H1 (cell line): ENCODE data around the gene LMOD2. TPM values are rescaled to one million over a fixed set of nuclear protein-coding genes. Genes with fewer than 3 reads are reported as not detected.

Source experiments
- CTCF ChIA-PET: fragments of 300-600 bp; sonication (Branson Sonifier 250); formaldehyde crosslinking; loops from one replicate; lab custom pipeline; 2021; ENCODE audit not compliant: partially characterized antibody; lab: Charles Lee
- POLR2A ChIA-PET: fragments of 300-600 bp; sonication (Branson Sonifier 250); formaldehyde crosslinking; loops from one replicate; lab custom pipeline; 2021; ENCODE audit warnings: inconsistent platforms; ENCODE audit not compliant: partially characterized antibody; lab: Charles Lee
- DNase-seq, 2 experiments: peaks; one replicate each; pipeline versions ENCODE4 v3.0.0 to v3.0.0-alpha.2; 2010 to 2022; ENCODE audit warnings: low spot score in 2 of 2, low read depth in 1 of 2, mixed read lengths in 1 of 2
- FAIRE-seq: peaks from 2 replicates; lab custom pipeline; 2011; peaks lifted over from hg19 to GRCh38; lab: Jason Lieb, UNC
- H2AFZ ChIP-seq: 2 replicates; pipeline ENCODE4 v1.8.1; 2012; ENCODE audit warnings: low read length, inconsistent platforms
- H2AK5ac ChIP-seq: 2 replicates; pipeline ENCODE4 v1.6.1; 2013; ENCODE audit warnings: low read depth, low read length
- H2BK120ac ChIP-seq: replicated peaks from 2 replicates; pipeline ENCODE3; 2013; ENCODE audit warnings: low read depth, low read length, inconsistent platforms
- H2BK12ac ChIP-seq: 2 replicates; pipeline ENCODE4 v1.6.1; 2013; ENCODE audit warnings: low read depth, low read length
- H2BK15ac ChIP-seq: 2 replicates; pipeline ENCODE4 v1.6.1; 2013; ENCODE audit warnings: low read length
- H2BK20ac ChIP-seq: 2 replicates; pipeline ENCODE4 v1.6.1; 2013; ENCODE audit warnings: low read length
- H2BK5ac ChIP-seq: 2 replicates; pipeline ENCODE4 v1.6.1; 2013; ENCODE audit warnings: low read depth, low read length
- H3K14ac ChIP-seq: 2 replicates; pipeline ENCODE4 v1.6.1; 2013; ENCODE audit warnings: inconsistent platforms; ENCODE audit not compliant: insufficient read length
- H3K18ac ChIP-seq: 2 replicates; pipeline ENCODE4 v1.6.1; 2013; ENCODE audit warnings: low read length; ENCODE audit errors: extremely low read depth
- H3K23ac ChIP-seq: 2 replicates; pipeline ENCODE4 v1.6.1; 2013; ENCODE audit warnings: inconsistent platforms; ENCODE audit not compliant: insufficient read length
- H3K23me2 ChIP-seq: 2 replicates; pipeline ENCODE4 v1.6.1; 2013; ENCODE audit warnings: low read depth, low read length
- H3K27ac ChIP-seq: 2 replicates; pipeline ENCODE4 v1.6.1; 2011; ENCODE audit warnings: low read depth, low read length, inconsistent platforms
- H3K27me3 ChIP-seq, 4 experiments: replicated peaks in 1 of 4; 1 replicate in 1 of 4; 2 replicates in 3 of 4; pipeline versions ENCODE4 v1.6.1 to v1.8.1; 2011 to 2013; ENCODE audit warnings: low read length in 3 of 4, mild to moderate bottlenecking in 3 of 4, inconsistent platforms in 2 of 4, mixed read lengths in 2 of 4, moderate library complexity in 1 of 4; ENCODE audit not compliant: control insufficient read depth in 3 of 4, insufficient read depth in 3 of 4; ENCODE audit errors: extremely low read depth in 1 of 4
- H3K36me3 ChIP-seq, 4 experiments: 2 replicates each; pipeline versions ENCODE4 v1.6.1 to v1.8.1; 2011 to 2013; ENCODE audit warnings: mild to moderate bottlenecking in 4 of 4, low read length in 3 of 4, moderate library complexity in 2 of 4, control low read depth in 1 of 4, inconsistent platforms in 1 of 4; ENCODE audit not compliant: insufficient read depth in 4 of 4, control insufficient read depth in 2 of 4
- H3K4ac ChIP-seq: replicated peaks from 2 replicates; pipeline ENCODE3; 2013; ENCODE audit warnings: low read length, low read depth, mixed read lengths, inconsistent platforms; ENCODE audit not compliant: insufficient read length
- H3K4me1 ChIP-seq, 4 experiments: replicated peaks in 1 of 4; 1 replicate in 1 of 4; 2 replicates in 3 of 4; pipeline versions ENCODE4 v1.6.1 to v1.8.1; 2011 to 2013; ENCODE audit warnings: low read length in 3 of 4, inconsistent platforms in 2 of 4, mixed read lengths in 1 of 4; ENCODE audit not compliant: insufficient read depth in 4 of 4, control insufficient read depth in 3 of 4
- H3K4me2 ChIP-seq, 2 experiments: 2 replicates each; pipeline versions ENCODE4 v1.6.1 to v1.8.1; 2011 to 2013; ENCODE audit warnings: low read depth in 2 of 2, low read length in 2 of 2, control low read depth in 1 of 2, inconsistent platforms in 1 of 2, mild to moderate bottlenecking in 1 of 2; ENCODE audit not compliant: insufficient read depth in 1 of 2
- H3K4me3 ChIP-seq, 4 experiments: fragments of 200-600, 300-600 bp in 1 of 4; sonication (generic), shearing (Covaris generic), sonication (Bioruptor Twin) in 1 of 4; 2 replicates each; pipeline versions ENCODE4 v1.5.1 to v1.8.1; 2011 to 2016; ENCODE audit warnings: low read length in 4 of 4, low read depth in 3 of 4, control low read depth in 2 of 4, inconsistent platforms in 2 of 4, mild to moderate bottlenecking in 2 of 4, mixed read lengths in 1 of 4, moderate library complexity in 1 of 4; ENCODE audit not compliant: insufficient read depth in 2 of 4; ENCODE audit errors: extremely low read depth in 1 of 4
- H3K56ac ChIP-seq: replicated peaks from 2 replicates; pipeline ENCODE3; 2013; ENCODE audit warnings: low read depth, mild to moderate bottlenecking, mixed read lengths, low read length, inconsistent platforms; ENCODE audit not compliant: insufficient read length
- H3K79me1 ChIP-seq: 2 replicates; pipeline ENCODE4 v1.6.1; 2013; ENCODE audit warnings: low read depth, low read length, control low read depth
- H3K79me2 ChIP-seq, 2 experiments: 2 replicates each; pipeline versions ENCODE4 v1.6.1 to v1.8.1; 2012 to 2013; ENCODE audit warnings: low read length in 2 of 2, mild to moderate bottlenecking in 2 of 2, inconsistent platforms in 1 of 2; ENCODE audit not compliant: insufficient read depth in 2 of 2, control insufficient read depth in 1 of 2
- H3K9ac ChIP-seq, 4 experiments: replicated peaks in 1 of 4; 1 replicate in 1 of 4; 2 replicates in 3 of 4; pipeline versions ENCODE4 v1.6.1 to v1.8.1; 2011 to 2013; ENCODE audit warnings: low read depth in 3 of 4, low read length in 3 of 4, control low read depth in 2 of 4, mild to moderate bottlenecking in 2 of 4, moderate library complexity in 2 of 4, inconsistent platforms in 1 of 4; ENCODE audit errors: extremely low read depth in 1 of 4
- H3K9me3 ChIP-seq, 2 experiments: 2 replicates each; pipeline versions ENCODE4 v1.6.1 to v1.8.1; 2012 to 2013; ENCODE audit warnings: mild to moderate bottlenecking in 2 of 2, moderate library complexity in 2 of 2, control low read depth in 1 of 2, inconsistent platforms in 1 of 2, low read depth in 1 of 2, low read length in 1 of 2, mixed read lengths in 1 of 2; ENCODE audit not compliant: insufficient read depth in 2 of 2
- H4K20me1 ChIP-seq, 2 experiments: replicated peaks in 1 of 2; 2 replicates each; pipeline versions ENCODE3 to v1.8.1; 2011 to 2013; ENCODE audit warnings: inconsistent platforms in 2 of 2, low read length in 2 of 2, mild to moderate bottlenecking in 1 of 2; ENCODE audit not compliant: insufficient read depth in 2 of 2, control insufficient read depth in 1 of 2
- H4K5ac ChIP-seq: 2 replicates; pipeline ENCODE4 v1.6.1; 2013; ENCODE audit warnings: low read length, low read depth, mixed read lengths, inconsistent platforms; ENCODE audit not compliant: insufficient read length
- H4K8ac ChIP-seq: 2 replicates; pipeline ENCODE4 v1.8.0; 2013; ENCODE audit warnings: mild to moderate bottlenecking, moderate library complexity, low read length, inconsistent platforms; ENCODE audit not compliant: insufficient read depth; ENCODE audit errors: extremely low read depth
- H4K91ac ChIP-seq: replicated peaks from 2 replicates; pipeline ENCODE3; 2013; ENCODE audit warnings: low read length, mixed read lengths, inconsistent platforms; ENCODE audit not compliant: insufficient read length
- ASH2L ChIP-seq: fragments of 200-600, 300-600 bp; sonication (generic); IDR thresholded peaks from one replicate; pipeline ENCODE4 v1.7.1; 2017; ENCODE audit warnings: low read length
- BCL11A ChIP-seq, 2 experiments: IDR thresholded peaks; one replicate each; pipeline ENCODE4 v1.6.1; 2011; ENCODE audit warnings: low read depth in 2 of 2, low read length in 2 of 2, mild to moderate bottlenecking in 2 of 2
- CBX5 ChIP-seq: fragments of 300-800, 300-1000 bp; sonication (generic); IDR thresholded peaks from 2 replicates; pipeline ENCODE4 v1.7.1; 2016; ENCODE audit warnings: antibody characterized with exemption, low read length, low read depth
- CBX8 ChIP-seq: fragments of 300-800, 300-1000 bp; sonication (generic); IDR thresholded peaks from 2 replicates; pipeline ENCODE4 v1.7.1; 2016; ENCODE audit warnings: low read depth, low read length, borderline replicate concordance
- EP300 ChIP-seq, 2 experiments: IDR thresholded peaks; 1 replicate in 1 of 2; 2 replicates in 1 of 2; pipeline ENCODE4 v1.6.1; 2011 to 2012; ENCODE audit warnings: low read depth in 2 of 2, low read length in 2 of 2, mild to moderate bottlenecking in 2 of 2, borderline replicate concordance in 1 of 2, inconsistent platforms in 1 of 2, moderate library complexity in 1 of 2
- HDAC6 ChIP-seq: IDR thresholded peaks from one replicate; pipeline ENCODE4 v1.7.1; 2012; ENCODE audit warnings: low read depth, mild to moderate bottlenecking, inconsistent platforms, low read length, moderate library complexity
- KDM1A ChIP-seq: fragments of 200-600, 300-600 bp; sonication (generic); IDR thresholded peaks from 2 replicates; pipeline ENCODE4 v1.7.1; 2016; ENCODE audit warnings: mild to moderate bottlenecking, low read length, borderline replicate concordance
- MAX ChIP-seq: IDR thresholded peaks from 2 replicates; pipeline ENCODE4 v1.6.1; 2012; ENCODE audit warnings: inconsistent platforms
- POLR2A ChIP-seq, 2 experiments: IDR thresholded peaks; 1 replicate in 1 of 2; 2 replicates in 1 of 2; pipeline ENCODE4 v1.6.1; 2011; ENCODE audit warnings: low read depth in 2 of 2, low read length in 2 of 2, mild to moderate bottlenecking in 2 of 2; ENCODE audit errors: control extremely low read depth in 1 of 2
- POLR2AphosphoS5 ChIP-seq: IDR thresholded peaks from 2 replicates; pipeline ENCODE4 v1.6.1; 2011; ENCODE audit warnings: low read depth, low read length
- RAD21 ChIP-seq, 2 experiments: IDR thresholded peaks in 1 of 2; conservative IDR thresholded peaks in 1 of 2; 2 replicates each; pipeline ENCODE4 v1.6.1; 2011; ENCODE audit warnings: low read depth in 2 of 2, low read length in 2 of 2, improper control_type of control experiment in 1 of 2, inconsistent platforms in 1 of 2, mild to moderate bottlenecking in 1 of 2, moderate library complexity in 1 of 2
- RBBP5 ChIP-seq: IDR thresholded peaks from 2 replicates; pipeline ENCODE4 v1.7.1; 2012; ENCODE audit warnings: low read depth, mild to moderate bottlenecking, inconsistent platforms, low read length, moderate library complexity, borderline replicate concordance
- TAF7 ChIP-seq: optimal IDR thresholded peaks from 2 replicates; pipeline ENCODE3; 2011; ENCODE audit warnings: low read depth, mild to moderate bottlenecking, inconsistent platforms, low read length, moderate library complexity, borderline replicate concordance
- ZNF274 ChIP-seq: IDR thresholded peaks from 2 replicates; pipeline ENCODE4 v1.7.0; 2012; ENCODE audit warnings: low read length, borderline replicate concordance; ENCODE audit errors: extremely low read depth
- WGBS, 2 experiments: shearing (Covaris generic) in 1 of 2; methylation state at CpG; one replicate each; pipeline versions ENCODE4 v1.1.6 to v1.1.7; 2013 to 2015; ENCODE audit warnings: low lambda C conversion rate in 2 of 2, mixed read lengths in 2 of 2, inconsistent platforms in 1 of 2, low coverage in 1 of 2, missing lambda C conversion rate in 1 of 2; ENCODE audit not compliant: insufficient replicate concordance in 2 of 2, insufficient coverage in 1 of 2, insufficient read length in 1 of 2; ENCODE audit errors: extremely low coverage in 1 of 2, missing lambda C conversion rate in 1 of 2; 5-methylcytosine and 5-hydroxymethylcytosine counted together
- polyA plus RNA-seq, 7 experiments: library from polyadenylated mRNA; depleted of rRNA in 3 of 7; stranded (reverse) in 5 of 7; unstranded in 2 of 7; fragments of >200 nt in 5 of 7; fragments of 200-250 nt in 2 of 7; gene quantifications; 1 replicate in 5 of 7; 2 replicates in 1 of 7; 4 replicates in 1 of 7; pipeline versions ENCODE4 v1.2.1 to v1.2.3, GENCODE V29; 2011 to 2013; ENCODE audit warnings: missing spikeins in 2 of 7, mixed read lengths in 2 of 7
- total RNA-seq: library from RNA; stranded (reverse); fragmentation: NEBNext Ultra II Directional; extraction: Animal tissue kit (Norgen Biotek cat#: 25700); gene quantifications from 2 replicates; pipeline ENCODE4 v1.2.1, GENCODE V29; 2021

LMOD2 gene
- total and polyA plus RNA-seq, 2 of the 8 experiments (the other 6 are each of a cell fraction or from before 2014, with no cell fraction given) = 0.03 to 0.22 TPM

- WGBS, 2 experiments = 92 to 100% methylated on average over 1 to 2 of the region's 2 CpGs
- H3K9ac ChIP-seq = no peak overlapping the region
- no peak overlapping the region for H2AFZ ChIP-seq
- H2BK12ac ChIP-seq = no peak overlapping the region
- CTCF ChIA-PET = interaction anchor here (0.7 to 2.4 kb wide), 18 partner anchors 8 to 420 kb away, joined by 3 to 20 read pairs (median 4); no protein-coding TSS in a partner anchor
- H2BK15ac ChIP-seq = no peak overlapping the region
- DNase-seq (no peak), FAIRE-seq (no peak)
- no peak overlapping the region for H3K27ac ChIP-seq
- peaks cover 0 to 27% (median 4%) of the 10 kb centered on the region in 4 experiments; a peak in 4 of 8 replicates for H3K36me3 ChIP-seq
- H3K4me2 ChIP-seq = no peak overlapping the region
- no peaks in the 10 kb centered on the region for H3K79me2 ChIP-seq
- no peak overlapping the region for H2AK5ac ChIP-seq
- no peaks in the 10 kb centered on the region for H3K4me1 ChIP-seq
- peaks cover 0 to 1% (median 0%) of the 10 kb centered on the region in 4 experiments; a peak in 1 of 7 replicates for H3K27me3 ChIP-seq
- H3K4ac ChIP-seq = no peak overlapping the region
- H3K56ac ChIP-seq = no peak overlapping the region
- no peak overlapping the region for H3K4me3 ChIP-seq
- POLR2A ChIA-PET = no interaction called here
- no peak overlapping the region for H2BK5ac ChIP-seq
- H4K8ac ChIP-seq = no peak overlapping the region
- no peak overlapping the region for H2BK120ac ChIP-seq
- no peak overlapping the region for H3K14ac ChIP-seq
- no peak overlapping the region for H3K18ac ChIP-seq
- no peak overlapping the region for H4K5ac ChIP-seq
- H3K23ac ChIP-seq = no peak overlapping the region
- no peaks in the 10 kb centered on the region for H4K20me1 ChIP-seq
- H2BK20ac ChIP-seq = no peak overlapping the region
- H3K23me2 ChIP-seq = no peaks in the 10 kb centered on the region
- no peaks in the 10 kb centered on the region for H3K9me3 ChIP-seq
- no peaks in the 10 kb centered on the region for H3K79me1 ChIP-seq
- no peak overlapping the region for H4K91ac ChIP-seq
- TF ChIP-seq RBBP5 (no peak), RAD21 (IDR thresholded peaks at IDR 0.05 in 1 of 2, conservative IDR thresholded peaks at IDR 0.05 in 1 of 2; ENCODE audit: low read depth in 2 of 2, low read length in 2 of 2) (no peak), ASH2L (no peak), EP300 (IDR thresholded peaks at IDR 0.05; ENCODE audit: borderline replicate concordance in 1 of 2, low read depth in 2 of 2, low read length in 2 of 2) (no peak), KDM1A (no peak), POLR2AphosphoS5 (no peak), TAF7 (no peak), CBX5 (no peak), ZNF274 (no peak), HDAC6 (no peak), BCL11A (IDR thresholded peaks at IDR 0.05; ENCODE audit: low read depth in 2 of 2, low read length in 2 of 2) (no peak), CBX8 (no peak), POLR2A (IDR thresholded peaks at IDR 0.05; ENCODE audit: control extremely low read depth in 1 of 2, low read depth in 2 of 2, low read length in 2 of 2) (no peak), MAX (no peak)
Measured at GRCh38 chr7:123681561-123681960, 25.9 kb downstream of the LMOD2 start.
